Vagina (tissue), 2 donors: ENCODE measurements around the gene GLCCI1.

ENCODE experiments used
- POLR2A ChIP-seq, 2 donors: fragments of 450-650 bp; IDR thresholded peaks; one replicate each; pipeline ENCODE4 v1.6.1; 2017; ENCODE audit warnings: antibody characterized with exemption in 2 of 2, mild to moderate bottlenecking in 2 of 2, moderate library complexity in 2 of 2
- POLR2AphosphoS5 ChIP-seq, 2 donors: sonication (generic); formaldehyde crosslinking; IDR thresholded peaks; one replicate each; pipeline ENCODE4 v1.9.0; 2017; ENCODE audit warnings: antibody characterized with exemption in 2 of 2, mild to moderate bottlenecking in 2 of 2, low read depth in 1 of 2; ENCODE audit not compliant: insufficient read depth in 1 of 2
- TF ChIP-seq, protein P1 (sequence below), 3 experiments: fragments of 450-650 bp in 2 of 3; fragments of 200-600 bp in 1 of 3; sonication (generic) in 1 of 3; IDR thresholded peaks; one replicate each; pipeline ENCODE4 v1.5.1; 2017 to 2019; ENCODE audit warnings: antibody characterized with exemption in 3 of 3, mild to moderate bottlenecking in 2 of 3, moderate library complexity in 2 of 3

DNA sequence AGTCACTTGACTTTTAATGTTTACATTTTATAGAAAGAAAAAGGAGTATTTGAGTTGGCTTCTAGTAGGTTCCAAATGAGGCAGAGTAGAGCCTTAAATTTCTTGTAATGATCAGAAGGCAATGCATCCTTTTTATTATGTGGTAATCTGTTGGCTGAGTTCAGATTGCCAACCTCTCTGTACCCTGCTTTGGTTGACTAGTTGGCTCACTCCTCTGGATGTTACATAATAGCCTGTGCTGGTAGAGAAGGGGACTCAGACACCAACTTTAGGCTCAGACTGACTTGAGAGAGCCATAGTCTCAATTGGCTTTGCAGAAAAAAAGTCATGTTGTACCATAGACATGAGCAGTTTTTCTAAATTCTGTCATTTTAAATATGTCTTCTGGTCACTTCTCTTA, 46.8 kb upstream of the GLCCI1 start:
- no peak for TF ChIP-seq POLR2A (IDR thresholded peaks at IDR 0.05)
- TF ChIP-seq, protein P1, sequence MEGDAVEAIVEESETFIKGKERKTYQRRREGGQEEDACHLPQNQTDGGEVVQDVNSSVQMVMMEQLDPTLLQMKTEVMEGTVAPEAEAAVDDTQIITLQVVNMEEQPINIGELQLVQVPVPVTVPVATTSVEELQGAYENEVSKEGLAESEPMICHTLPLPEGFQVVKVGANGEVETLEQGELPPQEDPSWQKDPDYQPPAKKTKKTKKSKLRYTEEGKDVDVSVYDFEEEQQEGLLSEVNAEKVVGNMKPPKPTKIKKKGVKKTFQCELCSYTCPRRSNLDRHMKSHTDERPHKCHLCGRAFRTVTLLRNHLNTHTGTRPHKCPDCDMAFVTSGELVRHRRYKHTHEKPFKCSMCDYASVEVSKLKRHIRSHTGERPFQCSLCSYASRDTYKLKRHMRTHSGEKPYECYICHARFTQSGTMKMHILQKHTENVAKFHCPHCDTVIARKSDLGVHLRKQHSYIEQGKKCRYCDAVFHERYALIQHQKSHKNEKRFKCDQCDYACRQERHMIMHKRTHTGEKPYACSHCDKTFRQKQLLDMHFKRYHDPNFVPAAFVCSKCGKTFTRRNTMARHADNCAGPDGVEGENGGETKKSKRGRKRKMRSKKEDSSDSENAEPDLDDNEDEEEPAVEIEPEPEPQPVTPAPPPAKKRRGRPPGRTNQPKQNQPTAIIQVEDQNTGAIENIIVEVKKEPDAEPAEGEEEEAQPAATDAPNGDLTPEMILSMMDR (IDR thresholded peaks at IDR 0.05), result no peak
- TF ChIP-seq POLR2AphosphoS5 (IDR thresholded peaks at IDR 0.05; ENCODE audit: insufficient read depth in 1 of 2, low read depth in 1 of 2), result no peak
